Measurements from ENCODE around the gene GNAI1. TPM values are rescaled to one million over a fixed set of nuclear protein-coding genes. Genes with fewer than 3 reads are reported as not detected.
A peak's percentile ranks its signal among the peaks of the same experiment; 100 is the strongest.

Gene GNAI1
- total RNA-seq, 6 experiments from 2014 or later = 58.8 to 70.9 (median 66.4) TPM

- Mint-ChIP-seq H3K27ac (no peak overlapping the region), H3K4me3 (no peak overlapping the region), H3K4me1 (ENCODE audit: low read depth) (peaks cover 47% of the 10 kb centered on the region), H3K36me3 (ENCODE audit: low read depth) (peaks cover 39% of the 10 kb centered on the region), H3K27me3 (ENCODE audit: insufficient read depth) (no peaks in the 10 kb centered on the region; the same call in 1 of the 2 replicates), H3K9me3 (no peaks in the 10 kb centered on the region; the same call in 1 of the 2 replicates)
- peak; percentile 4 for DNase-seq
- TF ChIP-seq, protein P1, sequence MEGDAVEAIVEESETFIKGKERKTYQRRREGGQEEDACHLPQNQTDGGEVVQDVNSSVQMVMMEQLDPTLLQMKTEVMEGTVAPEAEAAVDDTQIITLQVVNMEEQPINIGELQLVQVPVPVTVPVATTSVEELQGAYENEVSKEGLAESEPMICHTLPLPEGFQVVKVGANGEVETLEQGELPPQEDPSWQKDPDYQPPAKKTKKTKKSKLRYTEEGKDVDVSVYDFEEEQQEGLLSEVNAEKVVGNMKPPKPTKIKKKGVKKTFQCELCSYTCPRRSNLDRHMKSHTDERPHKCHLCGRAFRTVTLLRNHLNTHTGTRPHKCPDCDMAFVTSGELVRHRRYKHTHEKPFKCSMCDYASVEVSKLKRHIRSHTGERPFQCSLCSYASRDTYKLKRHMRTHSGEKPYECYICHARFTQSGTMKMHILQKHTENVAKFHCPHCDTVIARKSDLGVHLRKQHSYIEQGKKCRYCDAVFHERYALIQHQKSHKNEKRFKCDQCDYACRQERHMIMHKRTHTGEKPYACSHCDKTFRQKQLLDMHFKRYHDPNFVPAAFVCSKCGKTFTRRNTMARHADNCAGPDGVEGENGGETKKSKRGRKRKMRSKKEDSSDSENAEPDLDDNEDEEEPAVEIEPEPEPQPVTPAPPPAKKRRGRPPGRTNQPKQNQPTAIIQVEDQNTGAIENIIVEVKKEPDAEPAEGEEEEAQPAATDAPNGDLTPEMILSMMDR (IDR thresholded peaks at IDR 0.05) = no peak
Measured at GRCh38 chr7:80186721-80187120, 52.1 kb downstream of the GNAI1 start.

- Mint-ChIP-seq H3K4me1 (ENCODE audit: low read depth) (peaks cover 42% of the 10 kb centered on the region), H3K4me3 (no peak overlapping the region), H3K9me3 (no peaks in the 10 kb centered on the region; the same call in 1 of the 2 replicates), H3K27me3 (ENCODE audit: insufficient read depth) (no peaks in the 10 kb centered on the region; the same call in 1 of the 2 replicates), H3K27ac (no peak overlapping the region), H3K36me3 (ENCODE audit: low read depth) (peaks cover 34% of the 10 kb centered on the region)
- DNase-seq = no peak
- TF ChIP-seq, protein P1 (IDR thresholded peaks at IDR 0.05) = no peak
Measured at GRCh38 chr7:80187279-80187678, 52.6 kb downstream of the GNAI1 start.

GRCh38 chr7:80187727-80188126, 53.1 kb downstream of the GNAI1 start:
- DNase-seq = no peak
- TF ChIP-seq, protein P1 (IDR thresholded peaks at IDR 0.05) = no peak
- Mint-ChIP-seq H3K4me1 (ENCODE audit: low read depth) (peaks cover 37% of the 10 kb centered on the region), H3K27me3 (ENCODE audit: insufficient read depth) (no peaks in the 10 kb centered on the region; the same call in 1 of the 2 replicates), H3K9me3 (no peaks in the 10 kb centered on the region; the same call in 1 of the 2 replicates), H3K36me3 (ENCODE audit: low read depth) (peaks cover 34% of the 10 kb centered on the region), H3K27ac (no peak overlapping the region), H3K4me3 (no peak overlapping the region)

GRCh38 chr7:80189638-80190037, 55.0 kb downstream of the GNAI1 start:
- Mint-ChIP-seq H3K36me3 (ENCODE audit: low read depth) (peaks cover 26% of the 10 kb centered on the region), H3K4me1 (ENCODE audit: low read depth) (peaks cover 33% of the 10 kb centered on the region), H3K27me3 (ENCODE audit: insufficient read depth) (no peaks in the 10 kb centered on the region; the same call in 1 of the 2 replicates), H3K4me3 (no peak overlapping the region), H3K27ac (no peak overlapping the region), H3K9me3 (no peaks in the 10 kb centered on the region)
- no peak for DNase-seq
- TF ChIP-seq, protein P1 (IDR thresholded peaks at IDR 0.05) = no peak

DNA sequence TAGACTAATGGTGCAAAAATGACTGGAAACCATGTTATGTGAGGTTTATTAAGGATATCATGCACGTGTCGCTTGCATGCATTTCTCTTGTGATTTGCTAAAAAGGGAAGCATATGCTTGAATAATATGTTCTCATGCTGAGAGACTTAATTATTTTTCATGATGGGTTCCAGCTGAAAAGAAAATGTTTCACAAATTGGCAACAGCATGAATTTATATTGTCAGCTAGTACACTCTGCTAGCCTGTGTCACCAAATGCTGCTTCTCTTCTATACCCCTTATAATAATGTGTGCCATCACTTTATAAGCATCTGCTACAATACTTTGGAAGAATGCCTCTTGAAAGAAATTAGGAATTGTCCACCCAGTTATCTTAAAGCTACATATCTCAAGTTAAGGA, 63.0 kb downstream of the GNAI1 start:
- TF ChIP-seq, protein P1 (IDR thresholded peaks at IDR 0.05) = no peak
- H3K4me1 Mint-ChIP-seq (ENCODE audit: low read depth) = peaks cover 20% of the 10 kb centered on the region
- no peak overlapping the region for H3K27ac Mint-ChIP-seq
- DNase-seq = no peak
- no peaks in the 10 kb centered on the region for H3K27me3 Mint-ChIP-seq (ENCODE audit: insufficient read depth)
- H3K9me3 Mint-ChIP-seq = no peaks in the 10 kb centered on the region
- H3K4me3 Mint-ChIP-seq = no peak overlapping the region
- H3K36me3 Mint-ChIP-seq (ENCODE audit: low read depth) = peaks cover 37% of the 10 kb centered on the region

GRCh38 chr7:80199051-80199450, 64.4 kb downstream of the GNAI1 start:
- TF ChIP-seq, protein P1 (IDR thresholded peaks at IDR 0.05) = no peak
- peaks cover 36% of the 10 kb centered on the region for H3K36me3 Mint-ChIP-seq (ENCODE audit: low read depth)
- H3K4me3 Mint-ChIP-seq = no peak overlapping the region
- no peak for DNase-seq
- peaks cover 20% of the 10 kb centered on the region for H3K4me1 Mint-ChIP-seq (ENCODE audit: low read depth)
- H3K9me3 Mint-ChIP-seq = no peaks in the 10 kb centered on the region
- H3K27ac Mint-ChIP-seq = no peak overlapping the region
- no peaks in the 10 kb centered on the region for H3K27me3 Mint-ChIP-seq (ENCODE audit: insufficient read depth)

All from HFFc6 (cell line).